GM23338 (cell line): ENCODE data around the gene FAM168A. TPM values are rescaled to one million over a fixed set of nuclear protein-coding genes. Genes with fewer than 3 reads are reported as not detected.

ENCODE experiments used
- ATAC-seq: fragments of 200-7000 bp; cut with Tn5 transposase; 3 replicates; pipeline ENCODE4 v1.9.1; 2020
- DNase-seq: peaks from one replicate; pipeline ENCODE4 v3.0.0-alpha.2; 2015; ENCODE audit warnings: low spot score
- H2AFZ ChIP-seq: fragments of 200-600 bp; sonication (generic); 2 replicates; pipeline ENCODE4 v1.8.0; 2016; ENCODE audit warnings: antibody characterized with exemption, mild to moderate bottlenecking, moderate library complexity
- H3F3A ChIP-seq: fragments of 200-600 bp; sonication (generic); replicated peaks from 2 replicates; pipeline ENCODE4 v1.8.0; 2017; ENCODE audit warnings: antibody characterized with exemption, mixed run types, low read depth
- H3K27ac ChIP-seq: fragments of 200-600 bp; sonication (generic); 2 replicates; pipeline ENCODE4 v1.6.1; 2016; ENCODE audit warnings: low read depth
- H3K27me3 ChIP-seq: fragments of 200-600 bp; sonication (generic); 2 replicates; pipeline ENCODE4 v1.8.0; 2016; ENCODE audit warnings: mild to moderate bottlenecking, mixed run types, moderate library complexity; ENCODE audit not compliant: insufficient read depth
- H3K36me3 ChIP-seq: fragments of 200-600 bp; sonication (generic); 2 replicates; pipeline ENCODE4 v1.8.0; 2016; ENCODE audit warnings: mild to moderate bottlenecking; ENCODE audit not compliant: insufficient read depth
- H3K4me1 ChIP-seq: fragments of 200-600 bp; sonication (generic); 2 replicates; pipeline ENCODE4 v1.8.0; 2016; ENCODE audit warnings: mild to moderate bottlenecking, moderate library complexity; ENCODE audit not compliant: insufficient read depth
- H3K4me2 ChIP-seq: fragments of 200-600 bp; sonication (generic); 2 replicates; pipeline ENCODE4 v1.7.1; 2017; ENCODE audit warnings: mixed run types
- H3K4me3 ChIP-seq: fragments of 200-600 bp; sonication (generic); 2 replicates; pipeline ENCODE4 v1.6.1; 2016; ENCODE audit warnings: mixed run types
- H3K79me2 ChIP-seq: fragments of 200-600 bp; sonication (generic); replicated peaks from 2 replicates; pipeline ENCODE4 v1.8.0; 2017; ENCODE audit warnings: mild to moderate bottlenecking; ENCODE audit not compliant: insufficient read depth
- H3K9me2 ChIP-seq: fragments of 200-600 bp; sonication (generic); 2 replicates; pipeline ENCODE4 v1.8.0; 2017; ENCODE audit not compliant: insufficient read depth
- H4K20me1 ChIP-seq: fragments of 200-600 bp; sonication (generic); replicated peaks from 2 replicates; pipeline ENCODE4 v1.8.0; 2017; ENCODE audit warnings: mild to moderate bottlenecking; ENCODE audit not compliant: insufficient read depth
- H3K27ac Mint-ChIP-seq: 2 replicates; pipeline ENCODE4 v1.8.0; 2020; ENCODE audit warnings: inconsistent platforms, mild to moderate bottlenecking, moderate library complexity, mixed read lengths
- H3K27me3 Mint-ChIP-seq: 3 replicates; pipeline ENCODE4 v1.8.0; 2022; ENCODE audit warnings: low read depth, mild to moderate bottlenecking, moderate library complexity, mixed read lengths, inconsistent platforms; ENCODE audit not compliant: insufficient read depth, poor library complexity
- H3K36me3 Mint-ChIP-seq: 3 replicates; pipeline ENCODE4 v1.8.0; 2021; ENCODE audit warnings: low read depth, mild to moderate bottlenecking, inconsistent platforms, moderate library complexity, mixed read lengths
- H3K4me1 Mint-ChIP-seq: 3 replicates; pipeline ENCODE4 v1.8.0; 2020; ENCODE audit warnings: mild to moderate bottlenecking, inconsistent platforms, mixed read lengths
- H3K4me3 Mint-ChIP-seq: 3 replicates; pipeline ENCODE4 v1.8.0; 2021; ENCODE audit warnings: moderate library complexity, mild to moderate bottlenecking, inconsistent platforms, mixed read lengths
- H3K9me3 Mint-ChIP-seq: 3 replicates; pipeline ENCODE4 v1.8.0; 2020; ENCODE audit warnings: moderate library complexity, mild to moderate bottlenecking, inconsistent platforms, mixed read lengths
- CREB1 ChIP-seq: fragments of 250-450 bp; sonication (Bioruptor Pico); IDR thresholded peaks from 2 replicates; pipeline ENCODE4 v1.5.0; 2020; ENCODE audit warnings: low read depth, mild to moderate bottlenecking, moderate library complexity
- CTCF ChIP-seq, 2 experiments: fragments of 200-600 bp in 1 of 2; sonication (generic) in 1 of 2; conservative IDR thresholded peaks; 2 replicates each; pipeline versions ENCODE4 v1.5.1 to v1.6.1; 2016 to 2017; ENCODE audit warnings: antibody characterized with exemption in 2 of 2, low read depth in 2 of 2, mild to moderate bottlenecking in 2 of 2, moderate library complexity in 1 of 2
- ETS1 ChIP-seq: IDR thresholded peaks from 2 replicates; pipeline ENCODE4 v1.6.1; 2016; ENCODE audit warnings: antibody characterized with exemption
- EZH2 ChIP-seq: fragments of 200-600 bp; sonication (generic); IDR thresholded peaks from one replicate; pipeline ENCODE4 v1.8.0; 2017; ENCODE audit warnings: antibody characterized with exemption, mild to moderate bottlenecking, low read depth; ENCODE audit not compliant: unreplicated experiment
- JUNB ChIP-seq: IDR thresholded peaks from one replicate; pipeline ENCODE4 v1.6.1; 2016; ENCODE audit warnings: antibody characterized with exemption; ENCODE audit not compliant: unreplicated experiment
- POLR2AphosphoS5 ChIP-seq: IDR thresholded peaks from 2 replicates; pipeline ENCODE4 v1.6.1; 2016; ENCODE audit warnings: antibody characterized with exemption, low read depth
- STAT1 ChIP-seq: IDR thresholded peaks from one replicate; pipeline ENCODE4 v1.6.1; 2016; ENCODE audit warnings: antibody characterized with exemption; ENCODE audit not compliant: unreplicated experiment
- ZNF331 ChIP-seq: fragments of 250-450 bp; sonication (Bioruptor Pico); IDR thresholded peaks from 2 replicates; pipeline ENCODE4 v1.5.0; 2020; ENCODE audit warnings: low read depth, mild to moderate bottlenecking, moderate library complexity
- ZNF462 ChIP-seq: fragments of 250-450 bp; sonication (Bioruptor Pico); IDR thresholded peaks from 2 replicates; pipeline ENCODE4 v1.5.0; 2020; ENCODE audit warnings: mild to moderate bottlenecking, moderate library complexity
- polyA plus RNA-seq: library from polyadenylated mRNA; unstranded; fragments of >200 nt; fragmentation: Nextera tagmentation; extraction: Ambion mirVana; gene quantifications from 2 replicates; pipeline ENCODE4 v1.2.1, GENCODE V29; 2016
- total RNA-seq: library from RNA; depleted of rRNA; stranded (reverse); fragments of >200 nt; shearing (Covaris generic); gene quantifications from 2 replicates; pipeline ENCODE4 v1.2.3, GENCODE V29; 2014

The FAM168A gene
- total and polyA plus RNA-seq, 2 experiments from 2014 or later, result 8.0 to 20.3 TPM

- TF ChIP-seq POLR2AphosphoS5 (no peak), CREB1 (CRISPR knock-in tag) (no peak), CTCF (conservative IDR thresholded peaks at IDR 0.05; ENCODE audit: low read depth in 2 of 2) (no peak), EZH2 (no peak), STAT1 (no peak), ZNF331 (CRISPR knock-in tag) (no peak), ETS1 (no peak), JUNB (no peak)
Measured at GRCh38 chr11:73495731-73496130, 102.2 kb downstream of the FAM168A start (continued).

GRCh38 chr11:73493956-73494598 lies 103.8 kb downstream of the FAM168A start:
- peaks cover 13% of the 10 kb centered on the region for H3K4me1 ChIP-seq
- ATAC-seq, result peak; percentile 92
- no peaks in the 10 kb centered on the region; the same call in 2 of the 3 replicates for H3K9me3 Mint-ChIP-seq
- H4K20me1 ChIP-seq, result no peaks in the 10 kb centered on the region; the same call in none of the 2 replicates
- peaks cover 15% of the 10 kb centered on the region for H3K4me1 Mint-ChIP-seq
- H3K36me3 Mint-ChIP-seq, result peaks cover 12% of the 10 kb centered on the region
- peak; percentile 84 for DNase-seq
- H2AFZ ChIP-seq, result no peak overlapping the region
- H3K36me3 ChIP-seq, result peaks cover 4% of the 10 kb centered on the region; the same call in 1 of the 2 replicates
- TF ChIP-seq ZNF462 (CRISPR knock-in tag), result peak; percentile 80
- TF ChIP-seq EZH2, result no peak
- peaks cover 8% of the 10 kb centered on the region; the same call in 1 of the 2 replicates for H3K9me2 ChIP-seq
- no peak overlapping the region for H3K4me3 ChIP-seq
- no peaks in the 10 kb centered on the region for H3F3A ChIP-seq
- no peak overlapping the region for H3K27ac ChIP-seq
- H3K27me3 Mint-ChIP-seq, result peaks cover 2% of the 10 kb centered on the region
- no peak overlapping the region for H3K4me3 Mint-ChIP-seq
- H3K79me2 ChIP-seq, result peaks cover 69% of the 10 kb centered on the region
- no peak overlapping the region for H3K4me2 ChIP-seq
- no peaks in the 10 kb centered on the region for H3K27me3 ChIP-seq
- peak overlapping the region; percentile 39; the same call in 1 of the 2 replicates for H3K27ac Mint-ChIP-seq
